Left ventricle myocardium inferior (tissue), 1 donor: ENCODE results near the gene SYT17. TPM values are rescaled to one million over a fixed set of nuclear protein-coding genes. Genes with fewer than 3 reads are reported as not detected.

Source experiments
- DNase-seq: peaks from one replicate; pipeline ENCODE4 v3.0.0-alpha.2; 2020
- H3K27ac ChIP-seq: fragments of 200-600 bp; replicated peaks from 2 replicates; pipeline ENCODE4 v1.8.0; 2021
- H3K27me3 ChIP-seq: fragments of 200-600 bp; 2 replicates; pipeline ENCODE4 v1.8.0; 2021; ENCODE audit warnings: low read depth
- H3K36me3 ChIP-seq: fragments of 200-600 bp; 2 replicates; pipeline ENCODE4 v1.8.0; 2021
- H3K4me1 ChIP-seq: fragments of 200-600 bp; 2 replicates; pipeline ENCODE4 v1.8.0; 2021
- H3K4me3 ChIP-seq: fragments of 200-600 bp; 2 replicates; pipeline ENCODE4 v1.8.0; 2021; ENCODE audit warnings: mild to moderate bottlenecking, moderate library complexity
- H3K9me3 ChIP-seq: fragments of 200-600 bp; replicated peaks from 2 replicates; pipeline ENCODE4 v1.8.0; 2021
- CTCF ChIP-seq: fragments of 200-600 bp; IDR thresholded peaks from 2 replicates; pipeline ENCODE4 v1.8.0; 2021; ENCODE audit warnings: antibody characterized with exemption, mild to moderate bottlenecking, borderline replicate concordance
- intact Hi-C: fragments of 100-400 bp; cut with micrococcal nuclease; formaldehyde crosslinking; loops from one replicate; pipeline ENCODE4 v1.11.0; 2022
- total RNA-seq: library from RNA; stranded (reverse); fragmentation: NEBNext Ultra II Directional; extraction: Animal tissue kit (Norgen Biotek cat#: 25700); gene quantifications from one replicate; pipeline ENCODE4 v1.2.1, GENCODE V29; 2021
- donor health status: DM: no; HTN: yes; CAD: no; lungs with severe emphysema.

SYT17 gene
- total RNA-seq, 1 donor from 2014 or later: 0.49 TPM

- no peaks in the 10 kb centered on the region for H3K36me3 ChIP-seq
- H3K27ac ChIP-seq: no peak overlapping the region
- no peak for TF ChIP-seq CTCF
- H3K9me3 ChIP-seq: peaks cover 7% of the 10 kb centered on the region
- intact Hi-C loops: no loop called here
- DNase-seq: no peak
- H3K4me3 ChIP-seq: no peak overlapping the region
- no peaks in the 10 kb centered on the region for H3K4me1 ChIP-seq
- H3K27me3 ChIP-seq: no peaks in the 10 kb centered on the region
Measured at GRCh38 chr16:19242987-19243575, 75.0 kb downstream of the SYT17 start.

- TF ChIP-seq CTCF: no peak
- Histone ChIP-seq H3K4me1 (no peaks in the 10 kb centered on the region), H3K9me3 (peaks cover 6% of the 10 kb centered on the region), H3K4me3 (no peak overlapping the region), H3K27me3 (no peaks in the 10 kb centered on the region), H3K36me3 (no peaks in the 10 kb centered on the region), H3K27ac (no peak overlapping the region)
- intact Hi-C loops: no loop called here
- no peak for DNase-seq
Measured at GRCh38 chr16:19245326-19245925, 77.4 kb downstream of the SYT17 start.

- Histone ChIP-seq H3K4me3 (no peak overlapping the region), H3K9me3 (peaks cover 6% of the 10 kb centered on the region), H3K4me1 (no peaks in the 10 kb centered on the region), H3K27ac (no peak overlapping the region), H3K36me3 (no peaks in the 10 kb centered on the region), H3K27me3 (peaks cover 14% of the 10 kb centered on the region)
- TF ChIP-seq CTCF: no peak
- no peak for DNase-seq
- intact Hi-C loops: no loop called here
Measured at GRCh38 chr16:19252904-19253303, 84.9 kb downstream of the SYT17 start.

- intact Hi-C loops: no loop called here
- DNase-seq: no peak
- no peaks in the 10 kb centered on the region for H3K36me3 ChIP-seq
- TF ChIP-seq CTCF: no peak
- no peak overlapping the region for H3K27ac ChIP-seq
- no peak overlapping the region for H3K4me3 ChIP-seq
- no peaks in the 10 kb centered on the region for H3K4me1 ChIP-seq
- H3K9me3 ChIP-seq: no peaks in the 10 kb centered on the region
- peaks cover 24% of the 10 kb centered on the region for H3K27me3 ChIP-seq
Measured at GRCh38 chr16:19254611-19255010, 86.6 kb downstream of the SYT17 start.

GRCh38 chr16:19264123-19264673, 96.2 kb downstream of the SYT17 start:
- Histone ChIP-seq H3K27me3 (no peaks in the 10 kb centered on the region), H3K36me3 (no peaks in the 10 kb centered on the region), H3K4me1 (no peaks in the 10 kb centered on the region), H3K4me3 (no peak overlapping the region), H3K27ac (no peak overlapping the region), H3K9me3 (peaks cover 29% of the 10 kb centered on the region)
- no peak for TF ChIP-seq CTCF
- intact Hi-C loops: no loop called here
- DNase-seq: no peak
